HG03175 (cell line): ENCODE results near the gene BIRC2.

Experiments used
- ATAC-seq: cut with Tn5 transposase; IDR thresholded peaks from one replicate; pipeline ENCODE4 v1.9.1; 2021; ENCODE audit warnings: mild to moderate bottlenecking, moderate library complexity; ENCODE audit not compliant: unreplicated experiment

Gene BIRC2

GRCh38 chr11:102399189-102399588 is 52.2 kb downstream of the BIRC2 start:
- ATAC-seq = no peak

GRCh38 chr11:102400603-102401002 is 53.6 kb downstream of the BIRC2 start:
- no peak for ATAC-seq

DNA sequence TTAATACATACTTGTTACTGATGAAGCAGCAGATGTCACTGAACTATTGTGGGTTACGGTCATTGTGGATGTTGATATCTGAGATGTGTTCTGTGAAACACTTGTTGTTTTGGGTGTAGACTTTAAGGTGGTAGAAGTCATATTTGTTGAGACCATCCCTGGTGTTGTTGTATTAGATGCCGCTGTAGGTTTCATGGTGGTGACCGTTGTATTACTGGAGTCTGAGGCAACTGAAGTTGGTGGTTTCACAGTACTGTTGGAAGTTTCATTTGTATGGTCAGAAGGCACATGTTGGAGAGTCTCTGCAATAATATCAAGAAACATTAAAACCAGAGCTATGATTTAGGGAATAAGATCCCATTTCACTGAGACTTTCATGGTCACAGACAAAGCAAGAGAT is 54.9 kb downstream of the BIRC2 start:
- ATAC-seq = no peak

- no peak for ATAC-seq
Measured at GRCh38 chr11:102402548-102402947, 55.5 kb downstream of the BIRC2 start.

DNA sequence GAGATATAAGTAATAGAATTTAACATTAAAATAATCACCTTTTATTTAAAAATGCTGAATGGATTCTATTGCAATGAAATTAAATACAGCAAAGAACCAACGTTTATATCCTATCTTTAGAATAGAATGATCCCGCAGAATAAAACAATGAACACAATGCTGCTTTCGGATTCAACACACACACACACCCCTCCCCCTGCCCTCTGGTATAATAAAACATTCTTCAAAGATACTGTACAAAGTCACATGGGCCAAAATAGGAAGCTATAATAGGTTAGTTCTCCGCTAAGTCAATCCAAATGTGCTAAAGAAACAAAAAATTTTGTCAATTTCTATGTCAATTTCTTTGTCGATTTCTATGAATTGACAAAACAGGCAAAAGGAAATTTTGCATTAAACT is 58.5 kb downstream of the BIRC2 start:
- ATAC-seq = no peak

- ATAC-seq = no peak
Measured at GRCh38 chr11:102406099-102406498, 59.1 kb downstream of the BIRC2 start.

DNA sequence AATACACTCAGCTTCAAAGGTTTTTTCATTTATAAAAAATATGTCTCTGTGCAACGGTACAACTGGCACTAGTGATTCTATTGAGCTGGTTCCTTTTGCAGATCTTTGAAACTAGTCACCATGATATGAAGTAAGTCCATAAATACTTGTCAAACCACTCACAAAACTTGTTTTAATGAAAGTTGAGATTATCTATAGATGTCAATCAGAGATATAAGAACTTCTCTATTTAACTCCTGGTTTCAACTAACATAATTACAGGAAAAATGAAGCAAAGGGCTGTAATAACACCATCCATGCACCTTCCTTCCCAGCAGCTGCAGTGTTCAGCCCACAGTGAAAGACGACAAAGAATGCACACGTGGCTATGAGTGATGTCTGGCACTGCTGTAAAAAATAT is 60.9 kb downstream of the BIRC2 start:
- no peak for ATAC-seq

- ATAC-seq = no peak
Measured at GRCh38 chr11:102408339-102408738, 61.3 kb downstream of the BIRC2 start.

DNA sequence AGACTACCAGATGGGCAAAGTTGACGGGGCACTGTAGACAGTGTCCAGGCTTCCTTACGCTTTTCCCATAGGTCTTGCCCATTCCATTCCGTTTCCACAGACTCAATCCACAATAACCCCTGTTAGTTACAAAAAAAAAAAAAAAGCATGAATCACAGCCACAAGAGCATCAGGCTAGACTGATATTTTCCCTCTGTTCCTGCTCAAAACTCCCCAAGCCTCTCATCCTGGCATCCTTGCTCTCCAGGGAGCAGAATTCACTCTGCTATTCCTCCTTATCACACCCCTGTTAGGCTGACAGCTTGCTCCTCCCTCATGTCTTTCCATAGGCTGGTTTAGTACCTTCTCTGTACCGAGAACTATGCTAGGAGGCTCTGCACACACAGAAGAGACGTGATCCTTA is 63.4 kb downstream of the BIRC2 start:
- ATAC-seq = no peak

DNA sequence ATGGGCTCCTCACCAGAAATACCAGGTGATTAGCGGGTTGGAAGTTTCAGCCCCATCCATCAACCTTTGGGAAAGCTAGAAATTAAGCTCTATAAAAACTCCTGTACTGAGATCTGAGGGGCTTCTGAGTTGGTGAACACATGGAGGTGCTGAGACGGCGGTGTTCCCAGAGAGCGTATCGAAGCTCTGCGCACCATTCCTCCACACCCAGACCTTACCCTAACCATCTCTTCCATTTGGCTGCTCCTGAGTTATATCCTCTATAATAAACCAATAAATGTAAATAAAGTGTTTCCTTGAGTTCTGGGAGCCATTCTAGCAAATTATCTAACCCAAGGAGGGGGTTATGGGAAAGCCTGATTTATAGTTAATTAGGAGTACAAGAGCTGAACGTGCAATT is 64.1 kb downstream of the BIRC2 start:
- ATAC-seq = no peak

DNA sequence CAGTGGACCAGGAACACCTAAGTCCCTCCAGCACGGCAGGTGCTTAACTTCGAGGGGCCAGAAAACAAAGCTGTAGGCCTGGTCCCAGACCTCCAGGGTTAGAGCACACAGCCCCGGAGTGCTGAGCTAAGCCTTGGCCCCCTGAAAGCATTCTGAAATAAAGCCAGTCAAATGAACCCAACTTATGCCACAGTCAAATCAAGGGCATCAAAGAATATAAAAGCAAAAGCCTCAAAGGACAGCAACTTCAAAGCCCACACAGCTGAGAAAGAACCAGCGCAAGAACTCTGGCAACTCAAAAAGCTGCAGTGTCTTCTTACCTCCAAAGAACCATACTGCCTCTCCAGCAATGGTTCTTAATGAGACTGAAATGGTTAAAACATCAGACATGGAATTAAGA is 66.5 kb downstream of the BIRC2 start:
- no peak for ATAC-seq

GRCh38 chr11:102414559-102414958 is 67.5 kb downstream of the BIRC2 start:
- no peak for ATAC-seq

DNA sequence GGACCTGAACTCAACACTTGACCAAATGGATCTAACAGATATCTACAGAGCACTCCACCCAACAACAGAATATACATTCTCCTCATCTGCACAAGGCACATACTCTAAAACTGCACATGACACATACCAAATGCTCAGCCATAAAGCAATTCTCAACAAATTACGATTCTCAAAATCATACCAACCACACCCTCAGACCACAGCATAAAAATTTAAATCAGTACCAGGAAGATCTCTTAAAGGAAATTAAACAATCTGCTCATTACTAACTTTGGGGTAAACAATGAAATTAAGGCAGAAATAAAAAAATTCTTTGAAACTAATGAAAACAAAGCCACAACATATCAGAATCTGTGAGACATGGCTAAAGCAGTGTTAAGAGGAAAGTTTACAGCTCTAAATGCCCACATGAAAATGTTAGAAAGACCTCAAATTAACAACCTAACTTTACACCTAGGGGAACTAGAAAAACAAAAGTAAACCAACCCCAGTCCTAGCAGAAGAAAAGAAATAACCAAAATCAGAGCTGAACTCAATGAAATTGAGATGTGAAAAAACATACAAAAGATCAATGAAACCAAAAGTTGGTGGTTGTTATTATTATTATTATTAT is 68.4 kb downstream of the BIRC2 start:
- no peak for ATAC-seq

GRCh38 chr11:102416976-102417375 is 70.0 kb downstream of the BIRC2 start:
- no peak for ATAC-seq

GRCh38 chr11:102419181-102419580 is 72.2 kb downstream of the BIRC2 start:
- no peak for ATAC-seq

DNA sequence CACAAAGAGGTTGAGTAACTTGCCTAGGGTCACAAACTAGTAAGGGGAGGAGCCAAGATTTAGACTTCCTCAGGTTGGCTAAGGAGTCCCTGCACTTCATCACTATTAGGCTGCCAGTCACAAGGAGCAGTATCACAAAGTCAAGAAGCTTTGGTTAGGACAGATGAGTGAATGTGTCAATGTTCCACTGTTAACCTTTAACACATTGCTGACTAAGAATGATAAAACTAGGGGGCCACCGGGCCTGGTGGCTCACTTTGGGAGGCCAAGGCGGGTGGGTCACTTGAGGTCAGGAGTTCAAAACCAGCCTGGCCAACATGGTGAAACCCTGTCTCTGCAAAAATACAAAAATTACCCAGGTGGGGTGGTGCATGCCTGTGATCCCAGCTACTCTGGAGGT is 73.5 kb downstream of the BIRC2 start:
- ATAC-seq = peak; percentile 92

GRCh38 chr11:102421261-102421660 is 74.2 kb downstream of the BIRC2 start:
- ATAC-seq = no peak

- ATAC-seq = no peak
Measured at GRCh38 chr11:102422817-102423712, 76.1 kb downstream of the BIRC2 start.

GRCh38 chr11:102423936-102424335 is 76.9 kb downstream of the BIRC2 start:
- ATAC-seq = no peak

GRCh38 chr11:102426000-102426399 is 79.0 kb downstream of the BIRC2 start:
- no peak for ATAC-seq

DNA sequence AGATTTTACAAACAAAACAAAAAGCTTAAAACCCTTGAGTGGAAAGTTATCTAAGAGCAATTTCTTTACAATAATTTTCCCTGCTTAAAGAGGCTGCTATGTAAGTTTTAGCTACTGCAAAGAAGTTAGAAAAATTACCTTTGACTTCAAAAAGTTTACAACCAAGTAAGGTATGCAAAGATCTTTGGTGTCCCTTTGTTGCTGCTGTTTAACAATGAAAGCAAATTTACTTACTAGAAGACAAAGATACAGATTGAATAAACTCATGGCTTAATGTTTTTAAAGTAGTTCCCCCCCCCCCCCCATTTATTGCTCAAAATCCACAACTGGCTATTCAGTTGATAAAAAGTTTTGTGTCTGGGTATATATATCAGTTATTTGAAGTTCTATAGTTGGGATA is 79.6 kb downstream of the BIRC2 start:
- ATAC-seq = no peak

DNA sequence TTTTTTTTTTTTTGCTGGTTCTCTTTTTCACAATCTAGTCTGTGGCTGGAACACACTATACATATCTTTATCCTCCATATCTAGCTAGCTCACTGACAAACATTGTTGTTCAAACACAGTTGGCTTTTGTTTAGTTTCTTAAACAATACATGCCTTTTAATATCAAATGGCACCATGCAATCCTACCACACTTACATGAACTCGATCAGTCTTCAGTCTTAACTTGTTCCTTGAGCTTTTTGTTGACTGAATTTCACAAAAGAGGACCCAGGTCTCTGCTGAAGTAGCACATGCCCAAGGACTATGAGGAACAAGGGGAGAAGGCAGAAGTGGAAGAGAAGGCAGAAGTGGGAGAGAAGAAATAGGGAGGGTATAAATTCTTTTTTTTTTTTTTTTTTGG is 80.1 kb downstream of the BIRC2 start:
- no peak for ATAC-seq
